Left cardiac atrium (tissue), 4 donors: Measurements from ENCODE around the gene C4orf17. TPM values are rescaled to one million over a fixed set of nuclear protein-coding genes. Genes with fewer than 3 reads are reported as not detected.
A peak's percentile ranks its signal among the peaks of the same experiment; 100 is the strongest.
"Not testable (repeated sequence)": the region's sequence is repeated elsewhere in the genome, so short reads cannot be mapped to it uniquely, and the experiment has no call there.

Experiments
- ATAC-seq, 2 donors: fragments of 200-7000 bp; cut with Tn5 transposase; one replicate each; pipeline ENCODE4 v1.9.1; 2020; ENCODE audit warnings: mild to moderate bottlenecking in 2 of 2, moderate library complexity in 2 of 2
- DNase-seq: peaks from one replicate; pipeline ENCODE4 v3.0.0-alpha.2; 2020
- intact Hi-C, 2 donors: fragments of 100-400 bp; cut with DNase I; formaldehyde crosslinking; loops; one replicate each; pipeline versions ENCODE4 v1.14.1 to v1.15.1; 2022 to 2023
- long read RNA-seq: library from polyadenylated mRNA; unstranded; transcript quantifications from one replicate; pipeline ENCODE4 v2.0.0, GENCODE V29; 2021
- total RNA-seq, 2 donors: library from RNA; stranded (reverse); fragmentation: NEBNext Ultra II Directional; extraction: Animal tissue kit (Norgen Biotek cat#: 25700); gene quantifications; one replicate each; pipeline ENCODE4 v1.2.1, GENCODE V29; 2021
- donor health status: DM: no; HTN: yes; CAD: no.
- donor health status: DM: no; HTN: yes; CAD: no; lungs with severe emphysema.
- donor health status: DM: yes; HTN: yes; CAD: no.
- donor health status: Dilated cardiomyopathy.

The C4orf17 gene
- not detected for total RNA-seq
- long read RNA-seq, result 0 reads

- DNase-seq (no peak), ATAC-seq (no peak)
- intact Hi-C loops, result no loop called here
Measured at GRCh38 chr4:99510721-99511120, at the start of gene C4orf17. TSS of gene C4orf17 (plus strand) at chr4:99511021. CDS start at chr4:99513082, 2,061 bp downstream.

GRCh38 chr4:99461623-99462401, 49.0 kb upstream of the C4orf17 start:
- no peak for DNase-seq
- intact Hi-C loops, result no loop called here
- ATAC-seq, result no peak

GRCh38 chr4:99462875-99463464, 47.9 kb upstream of the C4orf17 start:
- DNase-seq, result peak; percentile 29
- peak; percentile 76 to 83 for ATAC-seq
- intact Hi-C loops, result no loop called here

GRCh38 chr4:99463566-99463965, 47.3 kb upstream of the C4orf17 start:
- DNase-seq (no peak), ATAC-seq (no peak)
- intact Hi-C loops, result no loop called here

GRCh38 chr4:99467887-99468286, 42.9 kb upstream of the C4orf17 start:
- no peak for ATAC-seq
- intact Hi-C loops, result no loop called here
- no peak for DNase-seq

- intact Hi-C loops, result no loop called here
- DNase-seq, result no peak
- ATAC-seq, result no peak
Measured at GRCh38 chr4:99468889-99469288, 41.9 kb upstream of the C4orf17 start.

- ATAC-seq (no peak), DNase-seq (no peak)
- intact Hi-C loops, result no loop called here
Measured at GRCh38 chr4:99471349-99471748, 39.5 kb upstream of the C4orf17 start.

GRCh38 chr4:99471896-99472295, 38.9 kb upstream of the C4orf17 start:
- ATAC-seq (no peak), DNase-seq (no peak)
- intact Hi-C loops, result no loop called here

- ATAC-seq (no peak), DNase-seq (no peak)
- intact Hi-C loops, result no loop called here
Measured at GRCh38 chr4:99473131-99473530, 37.7 kb upstream of the C4orf17 start.

- no peak for ATAC-seq
- no peak for DNase-seq
- intact Hi-C loops, result no loop called here
Measured at GRCh38 chr4:99483636-99484035, 27.2 kb upstream of the C4orf17 start.

GRCh38 chr4:99485212-99485611, 25.6 kb upstream of the C4orf17 start:
- intact Hi-C loops, result no loop called here
- DNase-seq (no peak), ATAC-seq (no peak)

GRCh38 chr4:99486648-99487047, 24.2 kb upstream of the C4orf17 start:
- ATAC-seq, intact Hi-C loops, DNase-seq: not testable (repeated sequence)

GRCh38 chr4:99490286-99490685, 20.5 kb upstream of the C4orf17 start:
- intact Hi-C loops, result no loop called here
- DNase-seq, result no peak
- no peak for ATAC-seq

GRCh38 chr4:99504804-99505502, 5.9 kb upstream of the C4orf17 start:
- DNase-seq (no peak), ATAC-seq (no peak)
- intact Hi-C loops, result no loop called here

- no peak for ATAC-seq
Measured at GRCh38 chr4:99506781-99507180, 4.0 kb upstream of the C4orf17 start.

GRCh38 chr4:99507349-99507748, 3.5 kb upstream of the C4orf17 start:
- intact Hi-C loops, result no loop called here
- ATAC-seq, result no peak
- no peak for DNase-seq

More at GRCh38 chr4:99506781-99507180, 4.0 kb upstream of the C4orf17 start:
- no peak for DNase-seq
- intact Hi-C loops, result no loop called here

- ATAC-seq (no peak), DNase-seq (no peak)
- intact Hi-C loops, result no loop called here
Measured at GRCh38 chr4:99507762-99508161, 3.1 kb upstream of the C4orf17 start.

GRCh38 chr4:99518601-99519295, 7.9 kb downstream of the C4orf17 start:
- intact Hi-C loops, result no loop called here
- DNase-seq (no peak), ATAC-seq (no peak)

GRCh38 chr4:99529228-99529627, 18.4 kb downstream of the C4orf17 start:
- DNase-seq, result no peak
- intact Hi-C loops, result no loop called here
- ATAC-seq, result no peak

GRCh38 chr4:99529956-99530355, 19.1 kb downstream of the C4orf17 start:
- intact Hi-C loops, result no loop called here
- no peak for DNase-seq
- no peak for ATAC-seq
